Psoas muscle (tissue), 8 donors: Measurements from ENCODE around the gene OR10G2. TPM values are rescaled to one million over a fixed set of nuclear protein-coding genes. Genes with fewer than 3 reads are reported as not detected.
"Not testable (repeated sequence)": the region's sequence is repeated elsewhere in the genome, so short reads cannot be mapped to it uniquely, and the experiment has no call there.

ENCODE experiments used
- ATAC-seq, 4 donors: fragments of 200-7000 bp; cut with Tn5 transposase; one replicate each; pipeline ENCODE4 v1.9.1; 2020; ENCODE audit warnings: moderate library complexity in 3 of 4, mild to moderate bottlenecking in 2 of 4
- DNase-seq, 2 donors: peaks; one replicate each; pipeline ENCODE4 v3.0.0-alpha.2; 2020
- H3K27ac ChIP-seq: fragments of 200-600 bp; one replicate; pipeline ENCODE4 v1.8.0; 2022
- H3K27me3 ChIP-seq, 3 donors: fragments of 200-600 bp in 1 of 3; one replicate each; pipeline versions ENCODE4 v1.6.1 to v1.8.0; 2013 to 2022; ENCODE audit warnings: low read length in 2 of 3, mild to moderate bottlenecking in 2 of 3, moderate library complexity in 1 of 3; ENCODE audit not compliant: insufficient read depth in 3 of 3
- H3K36me3 ChIP-seq, 2 donors: fragments of 200-600 bp in 1 of 2; one replicate each; pipeline versions ENCODE4 v1.6.1 to v1.8.0; 2013 to 2022; ENCODE audit warnings: low read depth in 1 of 2, mild to moderate bottlenecking in 1 of 2, moderate library complexity in 1 of 2; ENCODE audit not compliant: insufficient read depth in 1 of 2
- H3K4me1 ChIP-seq: fragments of 200-600 bp; one replicate; pipeline ENCODE4 v1.8.0; 2022
- H3K4me3 ChIP-seq: fragments of 200-600 bp; one replicate; pipeline ENCODE4 v1.8.0; 2022; ENCODE audit warnings: mild to moderate bottlenecking
- H3K9me3 ChIP-seq: fragments of 200-600 bp; one replicate; pipeline ENCODE4 v1.8.0; 2022
- WGBS, 3 donors: extraction: QIAGEN DNeasy Blood & Tissue Kit; methylation state at CpG; one replicate each; pipeline versions ENCODE4 v1.1.6 to v1.1.7; 2013; 5-methylcytosine and 5-hydroxymethylcytosine counted together
- intact Hi-C, 2 donors: fragments of 100-400 bp; cut with DNase I; formaldehyde crosslinking; loops; one replicate each; pipeline versions ENCODE4 v1.11.0 to v1.14.2; 2022
- polyA plus RNA-seq, 3 donors: library from polyadenylated mRNA; stranded (reverse); fragments of 200-250 nt; gene quantifications; one replicate each; pipeline ENCODE4 v1.2.3, GENCODE V29; 2013
- total RNA-seq, 4 donors: library from RNA; stranded (reverse); fragmentation: NEBNext Ultra II Directional in 2 of 4; extraction: Animal tissue kit (Norgen Biotek cat#: 25700) in 2 of 4; gene quantifications; one replicate each; pipeline versions ENCODE4 v1.2.1 to v1.2.4, GENCODE V29; 2021 to 2023
- TF ChIP-seq, protein P1 (sequence below): fragments of 200-600 bp; IDR thresholded peaks from one replicate; pipeline ENCODE4 v1.8.0; 2022; ENCODE audit warnings: antibody characterized with exemption
- donor health status: healthy with polysubstance abuse.
- donor health status: DM: no; HTN: no; CAD: no; lungs with moderate emphysema.
- donor health status: Bipolar disorder and iron deficiency.
- donor health status: healthy.
- donor health status: DM: yes; HTN: yes; CAD: no.
- donor health status: DM: no; HTN: no; CAD: no.
- donor health status: DM: no; HTN: no; CAD: no.
- donor health status: DM: yes; HTN: yes; CAD: no.

OR10G2 gene
- total and polyA plus RNA-seq, 7 donors, result not detected

GRCh38 chr14:21612324-21612723, 22.4 kb downstream of the OR10G2 start:
- ATAC-seq (no peak), DNase-seq (no peak)
- Histone ChIP-seq H3K27ac (no peak overlapping the region), H3K27me3 (no peaks in the 10 kb centered on the region), H3K4me1 (no peaks in the 10 kb centered on the region), H3K4me3 (no peak overlapping the region), H3K36me3 (no peaks in the 10 kb centered on the region), H3K9me3 (no peaks in the 10 kb centered on the region)
- WGBS, 3 donors, result 74 to 75% (median 75%) methylated on average over 6 of the region's 6 CpGs
- intact Hi-C loops, result no loop called here
- TF ChIP-seq, protein P1, sequence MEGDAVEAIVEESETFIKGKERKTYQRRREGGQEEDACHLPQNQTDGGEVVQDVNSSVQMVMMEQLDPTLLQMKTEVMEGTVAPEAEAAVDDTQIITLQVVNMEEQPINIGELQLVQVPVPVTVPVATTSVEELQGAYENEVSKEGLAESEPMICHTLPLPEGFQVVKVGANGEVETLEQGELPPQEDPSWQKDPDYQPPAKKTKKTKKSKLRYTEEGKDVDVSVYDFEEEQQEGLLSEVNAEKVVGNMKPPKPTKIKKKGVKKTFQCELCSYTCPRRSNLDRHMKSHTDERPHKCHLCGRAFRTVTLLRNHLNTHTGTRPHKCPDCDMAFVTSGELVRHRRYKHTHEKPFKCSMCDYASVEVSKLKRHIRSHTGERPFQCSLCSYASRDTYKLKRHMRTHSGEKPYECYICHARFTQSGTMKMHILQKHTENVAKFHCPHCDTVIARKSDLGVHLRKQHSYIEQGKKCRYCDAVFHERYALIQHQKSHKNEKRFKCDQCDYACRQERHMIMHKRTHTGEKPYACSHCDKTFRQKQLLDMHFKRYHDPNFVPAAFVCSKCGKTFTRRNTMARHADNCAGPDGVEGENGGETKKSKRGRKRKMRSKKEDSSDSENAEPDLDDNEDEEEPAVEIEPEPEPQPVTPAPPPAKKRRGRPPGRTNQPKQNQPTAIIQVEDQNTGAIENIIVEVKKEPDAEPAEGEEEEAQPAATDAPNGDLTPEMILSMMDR, result no peak

- H3K27me3 ChIP-seq, H3K4me1 ChIP-seq, H3K27ac ChIP-seq, H3K9me3 ChIP-seq, intact Hi-C loops, DNase-seq, ATAC-seq, H3K36me3 ChIP-seq, H3K4me3 ChIP-seq: not testable (repeated sequence)
- WGBS, 3 donors, result 84 to 93% (median 85%) methylated on average over 4 to 8 of the region's 8 CpGs
Observed at GRCh38 chr14:21602181-21602580, 32.6 kb downstream of the OR10G2 start.

DNA sequence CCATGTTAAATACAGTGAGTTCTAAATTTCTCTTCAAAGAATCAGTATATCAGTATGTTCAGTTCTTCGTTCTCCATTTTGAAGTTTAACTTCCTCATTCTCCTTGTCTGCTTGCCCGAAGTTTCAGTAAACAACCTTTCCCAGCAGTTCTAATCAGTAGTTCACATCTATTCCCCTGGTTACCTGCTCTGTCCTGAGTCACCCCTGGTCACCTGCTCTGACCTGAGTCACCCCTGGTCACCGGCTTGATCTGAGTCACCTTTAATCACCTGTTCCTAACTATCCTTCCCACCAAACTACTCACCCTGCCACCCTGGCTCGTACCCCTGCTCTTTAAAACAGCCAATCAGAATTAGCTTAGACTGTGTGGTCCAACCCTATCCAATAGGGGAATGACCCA, 45.4 kb downstream of the OR10G2 start:
- intact Hi-C loops, result no loop called here
- no peak for DNase-seq
- WGBS, 3 donors, result 72 to 80% (median 77%) methylated on average over 4 of the region's 4 CpGs
- H3K27ac ChIP-seq, result no peak overlapping the region
- ATAC-seq, result no peak
- no peaks in the 10 kb centered on the region for H3K4me1 ChIP-seq
- H3K9me3 ChIP-seq, result peaks cover 8% of the 10 kb centered on the region
- no peaks in the 10 kb centered on the region for H3K36me3 ChIP-seq
- TF ChIP-seq, protein P1, result no peak
- no peaks in the 10 kb centered on the region for H3K27me3 ChIP-seq
- no peak overlapping the region for H3K4me3 ChIP-seq

Other genes starting within 250 kb of the OR10G2 start
- 10 to 100 TPM; 27.1 to 40.1 (median 36.1) TPM for gene CHD8, start 178.8 kb downstream of the OR10G2 start, total RNA-seq
- 10 to 100 TPM; 11.5 to 23.6 (median 18.2) TPM for gene CHD8, start 178.8 kb downstream of the OR10G2 start, polyA plus RNA-seq
- 10 to 100 TPM in 1 of 4 donors, 1 to 10 TPM in 3; 5.7 to 11.1 (median 7.4) TPM for gene RAB2B, start 158.0 kb downstream of the OR10G2 start, total RNA-seq
- gene RAB2B, start 158.0 kb downstream of the OR10G2 start, polyA plus RNA-seq, result 1 to 10 TPM; 3.6 to 7.9 (median 5.1) TPM
- 100 to 1,000 TPM in 3 of 4 donors, 10 to 100 TPM in 1; 98.8 to 146 (median 117) TPM for gene TOX4, start 157.7 kb downstream of the OR10G2 start, total RNA-seq
- gene TOX4, start 157.7 kb downstream of the OR10G2 start, polyA plus RNA-seq, result 10 to 100 TPM; 37.0 to 86.6 (median 57.4) TPM
- 10 to 100 TPM; 17.5 to 22.1 (median 20.6) TPM for gene METTL3, start 123.6 kb downstream of the OR10G2 start, total RNA-seq
- 10 to 100 TPM; 17.8 to 43.9 (median 26.7) TPM for gene METTL3, start 123.6 kb downstream of the OR10G2 start, polyA plus RNA-seq
- 1 to 10 TPM in 3 of 4 donors, under 1 TPM in 1; 0.87 to 3.8 (median 1.7) TPM for gene SALL2, start 108.6 kb downstream of the OR10G2 start, total RNA-seq
- gene SALL2, start 108.6 kb downstream of the OR10G2 start, polyA plus RNA-seq, result under 1 TPM; 0.33 to 0.93 (median 0.62) TPM
- gene OR10G3, start 54.9 kb downstream of the OR10G2 start, total RNA-seq, result not detected
- gene OR10G3, start 54.9 kb downstream of the OR10G2 start, polyA plus RNA-seq, result not detected
- gene OR4E2, start 18.9 kb upstream of the OR10G2 start, total RNA-seq, result not detected
- not detected for gene OR4E2, start 18.9 kb upstream of the OR10G2 start, polyA plus RNA-seq
- not detected for gene OR4E1, start 38.9 kb upstream of the OR10G2 start, total RNA-seq
- not detected for gene OR4E1, start 38.9 kb upstream of the OR10G2 start, polyA plus RNA-seq